Measurements from ENCODE around the gene PVALEF.
"Not testable (repeated sequence)": the region's sequence is repeated elsewhere in the genome, so short reads cannot be mapped to it uniquely, and the experiment has no call there.

Gene PVALEF

DNA sequence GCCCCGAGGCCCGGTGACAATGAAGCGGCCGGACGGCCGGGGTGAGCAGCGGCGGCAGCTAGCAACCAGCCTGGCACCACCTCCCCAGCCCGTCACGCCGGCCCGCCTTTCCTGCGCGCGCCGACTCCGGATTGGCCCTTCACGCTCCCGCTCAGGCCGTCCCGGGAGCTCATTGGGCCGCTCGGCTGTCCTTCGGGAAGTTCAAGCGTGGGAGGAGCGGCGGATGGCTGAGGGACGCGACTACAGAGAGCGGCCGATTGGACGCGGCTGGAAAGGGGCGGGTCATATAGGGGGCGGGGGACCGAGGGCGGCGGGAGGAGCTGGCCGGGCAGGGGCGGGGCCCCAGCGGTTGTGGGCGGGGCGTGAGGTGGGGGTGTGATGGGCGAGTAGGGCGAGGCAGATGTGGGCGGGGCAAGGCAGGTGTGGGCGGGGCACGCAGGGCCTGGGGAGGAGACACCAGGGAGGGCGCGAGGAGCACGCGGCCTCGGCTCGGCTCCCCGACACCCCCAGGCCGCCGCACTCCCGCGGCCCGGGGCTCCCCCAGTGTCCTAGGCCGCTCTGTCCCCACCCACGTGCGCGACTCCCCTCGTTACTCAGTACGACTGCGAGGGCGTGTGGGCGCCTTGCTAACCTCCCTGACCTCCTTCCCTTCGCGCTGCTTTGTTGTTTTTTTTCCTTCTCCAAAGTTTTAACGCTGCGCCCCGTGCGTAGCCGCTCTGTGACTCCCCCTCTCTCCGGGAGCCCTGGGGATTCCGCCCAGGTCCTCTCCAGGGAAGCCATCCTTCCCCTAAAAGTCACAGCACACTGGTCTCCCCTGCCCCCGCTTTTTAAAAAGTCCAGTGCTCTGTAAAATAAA is 57.8 kb downstream of the PVALEF start, which contains the start of gene CEP131:
TSS of gene CEP131 (minus strand) at position 60 of the 856 bp plus-strand sequence. CDS start 2,909 bp downstream, outside the sequence.
- DNase-seq: peak; percentile 100

DNA sequence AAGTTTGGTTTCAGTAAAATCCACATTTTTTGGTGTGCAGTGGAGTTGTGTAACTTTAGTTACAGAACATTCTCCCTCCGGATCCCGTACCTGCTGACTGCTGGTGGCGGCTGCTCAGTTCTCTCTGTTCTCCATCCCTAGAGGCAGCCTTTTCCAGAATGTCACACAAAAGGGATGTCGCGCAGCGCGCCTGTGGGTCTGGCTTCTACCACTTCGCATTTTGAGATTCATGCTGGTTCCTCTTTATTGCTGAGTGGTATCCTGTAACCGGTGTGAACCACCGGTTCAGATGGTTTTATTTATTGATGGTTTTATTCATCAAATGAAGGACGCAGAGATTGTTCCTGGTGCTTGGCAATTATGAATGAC is 58.4 kb downstream of the PVALEF start:
- DNase-seq: no peak

DNA sequence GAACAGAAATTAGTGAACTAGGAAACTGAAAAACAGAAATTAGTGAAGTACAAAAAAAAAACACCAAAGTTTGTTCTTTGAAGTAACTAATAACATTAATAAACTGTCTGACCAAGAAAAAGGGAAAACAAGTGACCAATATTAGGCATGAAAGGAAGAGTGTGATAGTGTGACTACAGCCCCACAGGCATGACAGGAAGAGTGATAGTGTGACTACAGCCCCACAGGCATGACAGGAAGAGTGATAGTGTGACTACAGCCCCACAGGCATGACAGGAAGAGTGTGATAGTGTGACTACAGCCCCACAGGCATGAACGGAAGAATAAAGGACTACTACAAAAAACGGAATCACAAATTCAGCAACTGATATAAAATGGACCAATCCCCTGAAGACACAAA is 62.3 kb downstream of the PVALEF start:
- not testable (repeated sequence) for DNase-seq

DNA sequence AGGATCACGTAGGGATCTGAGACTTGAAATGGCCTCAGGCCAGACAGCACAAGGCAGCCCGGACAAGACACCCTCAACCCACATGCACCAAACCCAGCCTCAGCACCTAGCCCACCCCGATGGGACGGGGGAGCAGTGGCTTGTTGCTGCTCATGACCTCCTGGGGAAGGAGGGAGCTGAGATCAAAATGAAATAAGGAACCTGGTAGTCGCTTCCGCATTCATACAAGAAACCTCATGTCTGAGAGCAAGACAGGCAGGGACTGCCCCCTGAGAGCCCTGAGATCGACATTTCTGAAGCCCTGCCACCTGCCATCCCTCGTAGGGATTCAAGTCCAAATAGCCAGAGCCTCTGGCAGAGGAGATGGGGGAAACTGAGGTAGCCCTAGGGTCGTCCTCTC is 63.1 kb downstream of the PVALEF start:
- no peak for DNase-seq

DNA sequence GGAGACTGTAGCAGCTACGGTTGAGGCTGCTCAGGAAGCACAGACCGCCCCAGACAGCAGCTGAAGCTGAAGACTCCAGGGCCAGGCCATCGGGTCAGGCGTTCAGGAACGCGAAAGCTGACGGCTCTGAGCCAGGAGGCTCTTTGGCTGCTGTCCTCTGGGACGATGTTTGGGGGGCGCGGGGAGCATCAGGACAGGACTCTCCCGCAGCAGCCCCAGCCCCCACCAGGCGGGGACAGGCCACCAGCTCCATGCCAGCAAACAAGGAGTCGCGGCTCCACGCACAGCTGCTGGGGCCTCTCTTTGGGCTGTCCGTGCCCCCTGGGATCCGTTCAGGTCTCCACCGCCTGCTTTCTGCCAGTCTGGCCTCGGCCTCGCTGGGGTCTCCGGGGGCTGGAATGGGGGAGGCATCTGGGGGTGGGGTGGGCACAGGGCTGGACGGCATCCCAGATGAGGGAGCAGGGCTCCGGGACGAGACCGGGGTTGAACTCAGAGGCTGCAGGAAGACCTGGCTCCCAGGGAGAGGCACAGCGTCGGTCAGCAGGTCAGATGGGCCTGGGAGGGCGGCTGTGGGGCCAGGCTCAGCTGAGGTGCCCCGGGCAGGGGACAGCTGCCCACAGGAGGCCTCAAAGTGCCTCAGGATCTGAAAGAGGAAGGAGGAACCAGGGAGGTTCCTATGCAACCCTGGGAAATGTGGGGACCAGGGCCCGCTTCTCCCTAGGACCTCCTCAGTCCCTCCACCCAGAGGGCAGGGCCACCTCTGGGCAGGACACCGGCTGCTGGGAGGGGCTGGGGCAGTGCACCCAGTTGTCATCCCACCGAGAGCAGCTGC is 63.7 kb downstream of the PVALEF start:
- no peak for DNase-seq

DNA sequence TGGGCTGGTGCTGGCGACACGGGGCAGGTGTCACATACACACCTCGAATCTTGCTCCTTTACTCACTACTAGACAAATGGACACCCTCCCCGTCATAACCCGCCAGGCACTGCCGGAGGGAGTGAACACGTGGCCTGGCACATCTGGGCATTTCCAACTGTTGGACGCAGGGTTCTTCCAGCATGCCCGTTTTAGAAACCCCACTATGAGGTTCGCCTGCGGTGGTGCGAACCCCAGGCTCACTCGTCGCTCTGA is 64.3 kb downstream of the PVALEF start:
- no peak for DNase-seq

DNA sequence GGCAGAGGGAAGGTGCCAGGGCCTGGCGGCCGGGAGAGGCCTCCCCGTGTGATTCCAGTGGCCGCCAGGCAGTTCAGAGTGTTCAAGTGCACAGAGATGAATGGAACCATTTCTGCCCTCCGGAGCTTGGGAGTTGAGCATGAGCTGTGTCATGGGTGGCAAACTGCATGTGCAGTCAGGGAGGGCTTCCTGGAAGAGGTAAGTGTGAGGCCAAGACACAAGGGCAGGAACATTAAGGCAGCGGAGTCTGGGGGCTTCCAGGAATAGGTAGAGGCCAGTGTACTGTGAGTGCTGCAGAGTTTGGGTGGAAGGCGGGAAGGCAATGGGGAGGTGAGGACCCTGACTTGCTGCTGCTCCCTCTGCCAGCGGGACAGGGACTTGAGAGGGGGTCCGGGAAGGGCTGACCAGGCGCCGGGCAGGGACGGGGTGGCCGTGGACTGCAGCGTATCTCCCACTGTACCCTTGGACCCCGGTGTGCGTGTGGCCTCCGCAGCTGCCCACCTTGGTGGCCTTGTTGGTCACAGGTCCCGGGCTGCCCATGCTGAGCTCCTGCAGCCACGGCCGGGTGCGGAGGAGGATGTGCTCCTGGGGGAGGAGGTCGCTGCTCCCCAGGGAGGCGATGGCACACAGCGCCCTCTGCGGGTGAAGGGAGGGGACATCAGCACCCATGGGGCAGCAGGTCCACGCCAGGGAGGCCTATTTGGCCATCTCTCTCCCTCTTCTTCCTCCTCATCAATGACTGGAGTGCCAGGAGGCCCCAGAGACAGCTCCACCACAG is 64.9 kb downstream of the PVALEF start:
- DNase-seq: peak; percentile 15

DNA sequence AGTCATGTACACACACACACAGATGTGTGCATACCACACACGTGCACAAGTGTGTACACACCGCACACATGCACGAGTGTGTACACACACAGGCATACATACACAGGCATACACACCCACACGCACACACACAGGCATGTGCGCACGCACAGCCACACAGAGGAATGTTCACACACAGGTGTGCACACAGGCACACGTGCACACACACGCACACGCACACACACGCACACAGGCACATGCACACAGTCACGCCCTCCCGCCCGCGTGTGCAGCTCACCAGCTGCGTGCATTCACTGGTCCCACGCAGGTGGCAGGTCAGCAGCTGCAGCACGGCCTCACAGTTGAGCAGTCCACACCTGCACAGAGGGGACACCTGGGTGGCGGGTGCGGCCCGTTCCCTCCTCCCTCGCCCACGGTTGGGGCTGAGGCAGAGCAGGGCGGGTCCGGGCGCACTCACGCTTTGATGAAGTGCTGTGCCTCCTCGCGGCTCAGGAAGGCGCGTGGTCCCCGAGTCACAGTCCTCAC is 65.9 kb downstream of the PVALEF start:
- DNase-seq: no peak

DNA sequence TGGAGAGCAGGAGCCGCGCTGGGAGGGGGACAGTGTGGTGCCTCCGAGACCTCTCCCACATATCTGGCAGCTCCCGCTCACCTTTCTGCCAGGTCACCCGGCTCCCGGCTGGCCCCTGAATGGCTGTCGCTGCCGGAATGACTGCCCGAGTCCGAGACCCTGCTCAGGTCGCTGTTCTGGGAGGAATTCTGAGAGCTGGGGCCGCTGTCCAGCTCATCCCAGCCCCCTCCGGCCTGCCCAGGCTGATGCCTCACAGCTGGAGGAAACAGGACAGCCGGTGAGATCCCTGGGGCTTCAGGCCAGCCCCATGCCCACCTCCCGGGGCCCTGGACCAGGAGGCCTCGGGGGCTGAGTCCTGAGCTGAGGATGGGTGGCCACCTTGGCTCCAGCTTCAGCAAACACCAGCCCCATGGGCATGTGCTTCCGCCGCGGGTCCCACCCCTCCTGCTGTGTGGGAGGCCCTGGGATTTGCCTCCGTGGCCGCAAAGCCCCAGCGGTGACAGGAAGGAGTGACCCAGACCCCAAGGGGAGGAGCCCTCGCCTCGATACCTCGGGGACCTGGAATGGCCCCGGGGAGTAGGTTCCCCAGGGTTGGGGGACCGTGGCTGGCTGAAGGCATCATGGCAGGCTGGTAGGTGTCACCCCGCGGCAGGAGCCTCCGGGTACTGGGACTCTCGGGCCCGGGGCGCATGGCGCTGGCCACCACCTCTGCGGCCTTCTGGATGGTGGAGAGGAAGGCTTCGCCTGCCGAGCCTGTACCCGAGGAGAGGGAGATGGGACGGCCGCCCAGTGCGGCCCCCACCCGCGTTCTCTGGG is 66.7 kb downstream of the PVALEF start:
- DNase-seq: no peak

All from CD4-positive, alpha-beta T cell treated with Interleukin-17A for 4 hours (primary cell).